Keratinocyte (primary cell): ENCODE measurements around the gene IGFL1. TPM values are rescaled to one million over a fixed set of nuclear protein-coding genes. Genes with fewer than 3 reads are reported as not detected.

Experiments
- DNase-seq: peaks from one replicate; pipeline ENCODE4 v3.0.0-alpha.2; 2011; ENCODE audit warnings: low read depth, missing footprints, low spot score
- FAIRE-seq: peaks from 2 replicates; lab custom pipeline; 2011; peaks lifted over from hg19 to GRCh38; lab: Jason Lieb, UNC
- H2AFZ ChIP-seq: 2 replicates; pipeline ENCODE4 v1.6.0; 2012; ENCODE audit warnings: low read length, control low read depth, inconsistent platforms; ENCODE audit not compliant: control insufficient read depth
- H3K27ac ChIP-seq: 2 replicates; pipeline ENCODE4 v1.5.1; 2011; ENCODE audit warnings: low read length; ENCODE audit not compliant: control insufficient read depth, insufficient read depth
- H3K27me3 ChIP-seq: 3 replicates; pipeline ENCODE4 v1.6.0; 2011; ENCODE audit warnings: low read length; ENCODE audit not compliant: control insufficient read depth, insufficient read depth; ENCODE audit errors: extremely low read depth
- H3K36me3 ChIP-seq, 2 experiments: 2 replicates in 1 of 2; 3 replicates in 1 of 2; pipeline ENCODE4 v1.5.1; 2011; ENCODE audit warnings: low read length in 2 of 2, mild to moderate bottlenecking in 1 of 2; ENCODE audit not compliant: control insufficient read depth in 2 of 2, insufficient read depth in 2 of 2; ENCODE audit errors: extremely low read depth in 1 of 2
- H3K4me1 ChIP-seq: 3 replicates; pipeline ENCODE4 v1.5.1; 2011; ENCODE audit warnings: low read length; ENCODE audit not compliant: control insufficient read depth, insufficient read depth; ENCODE audit errors: extremely low read depth
- H3K4me2 ChIP-seq: 3 replicates; pipeline ENCODE4 v1.6.0; 2011; ENCODE audit warnings: low read depth, low read length; ENCODE audit not compliant: control insufficient read depth, insufficient read depth; ENCODE audit errors: extremely low read depth
- H3K4me3 ChIP-seq, 3 experiments: fragments of 200-600 bp in 1 of 3; sonication (generic) in 1 of 3; 2 replicates in 2 of 3; 3 replicates in 1 of 3; pipeline ENCODE4 v1.5.1; 2011 to 2016; ENCODE audit warnings: low read length in 3 of 3, mild to moderate bottlenecking in 3 of 3, control low read depth in 2 of 3, inconsistent platforms in 1 of 3, low read depth in 1 of 3, mixed read lengths in 1 of 3, mixed run types in 1 of 3, moderate library complexity in 1 of 3; ENCODE audit not compliant: control insufficient read depth in 2 of 3, insufficient read depth in 2 of 3; ENCODE audit errors: extremely low read depth in 1 of 3
- H3K79me2 ChIP-seq: 2 replicates; pipeline ENCODE4 v1.6.0; 2012; ENCODE audit warnings: low read length; ENCODE audit not compliant: control insufficient read depth, insufficient read depth
- H3K9ac ChIP-seq: 3 replicates; pipeline ENCODE4 v1.6.0; 2011; ENCODE audit warnings: low read length; ENCODE audit not compliant: control insufficient read depth, insufficient read depth; ENCODE audit errors: extremely low read depth
- H3K9me1 ChIP-seq: 3 replicates; pipeline ENCODE4 v1.6.0; 2011; ENCODE audit warnings: low read length; ENCODE audit not compliant: control insufficient read depth, insufficient read depth; ENCODE audit errors: extremely low read depth
- H3K9me3 ChIP-seq: 2 replicates; pipeline ENCODE4 v1.5.1; 2012; ENCODE audit warnings: low read depth, low read length; ENCODE audit not compliant: control insufficient read depth
- H4K20me1 ChIP-seq: 3 replicates; pipeline ENCODE4 v1.6.0; 2011; ENCODE audit warnings: low read length; ENCODE audit not compliant: control insufficient read depth, insufficient read depth; ENCODE audit errors: extremely low read depth
- EZH2 ChIP-seq: IDR thresholded peaks from one replicate; pipeline ENCODE4 v1.6.1; 2012; ENCODE audit warnings: inconsistent platforms, mild to moderate bottlenecking, low read length, moderate library complexity
- dilution Hi-C: fragments of 300-500 bp; cut with MboI; formaldehyde crosslinking; loops from one replicate; pipeline ENCODE4 v1.7.0; 2020; ENCODE audit warnings: low sequenced_read_pairs; ENCODE audit not compliant: extremely low pct_ligation_motif_present
- polyA plus RNA-seq, 5 experiments: library from polyadenylated mRNA; depleted of rRNA in 3 of 5; stranded (reverse) in 3 of 5; stranded (forward) in 1 of 5; unstranded in 1 of 5; fragments of >200 nt; gene quantifications; 1 replicate in 1 of 5; 2 replicates in 3 of 5; 3 replicates in 1 of 5; pipeline versions ENCODE4 v1.2.1 to v1.2.3, GENCODE V29; 2011 to 2012; ENCODE audit warnings: missing spikeins in 2 of 5, low read depth in 1 of 5, low replicate concordance in 1 of 5
- TF ChIP-seq, protein P1 (sequence below), 3 experiments: IDR thresholded peaks in 1 of 3; conservative IDR thresholded peaks in 1 of 3; optimal IDR thresholded peaks in 1 of 3; 2 replicates in 2 of 3; 3 replicates in 1 of 3; pipeline versions ENCODE3 to v1.5.1; 2011; ENCODE audit warnings: low read length in 3 of 3, mild to moderate bottlenecking in 3 of 3, moderate library complexity in 2 of 3, control low read depth in 1 of 3, inconsistent platforms in 1 of 3; ENCODE audit not compliant: insufficient read depth in 2 of 3; ENCODE audit errors: extremely low read depth in 1 of 3

The IGFL1 gene
- polyA plus RNA-seq, 1 donor (not counting 4 experiments of a cell fraction or from before 2014, with no cell fraction given), result 21.3 TPM

DNA sequence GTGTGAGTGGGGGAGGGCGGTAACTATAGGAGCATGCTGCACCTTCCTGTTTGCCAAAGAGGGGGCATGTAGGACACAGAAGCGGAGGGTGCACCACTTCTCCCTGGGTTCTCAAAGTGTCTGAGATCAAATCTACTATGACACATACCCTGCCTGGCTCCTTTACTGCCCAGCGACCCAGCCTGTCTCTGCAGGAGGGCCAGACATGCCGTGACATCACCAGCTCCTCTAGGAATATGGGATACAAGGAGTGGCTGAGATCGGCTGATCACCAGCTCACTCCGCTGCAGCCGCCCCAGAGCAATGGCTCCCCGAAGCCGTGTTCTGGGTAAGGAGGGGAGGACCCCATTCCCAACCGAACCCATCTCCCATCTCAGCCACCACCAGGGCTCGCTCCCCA is 16.4 kb upstream of the IGFL1 start:
- no peak overlapping the region for H3K4me2 ChIP-seq
- no peak for FAIRE-seq

DNA sequence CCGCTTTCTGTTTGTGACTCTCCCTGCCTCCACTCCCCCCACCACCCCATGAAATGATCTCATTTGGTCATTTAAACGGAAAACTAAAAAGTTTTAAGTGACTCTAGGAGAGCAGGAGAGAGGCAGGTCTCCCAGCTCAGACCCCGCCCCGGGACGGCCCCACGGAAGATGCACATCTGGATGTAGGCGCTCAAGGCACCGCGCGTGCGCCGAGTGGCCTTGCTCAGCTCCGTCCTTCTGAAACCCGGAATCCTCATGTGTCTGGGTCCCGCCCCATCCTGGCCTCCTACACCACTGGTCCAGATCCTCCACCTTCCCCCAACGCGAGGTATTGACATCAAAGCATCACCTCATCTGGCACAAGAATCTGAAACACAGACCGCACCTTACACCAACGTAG is 15.7 kb upstream of the IGFL1 start:
- Histone ChIP-seq H4K20me1 (no peaks in the 10 kb centered on the region), H3K9me3 (no peaks in the 10 kb centered on the region), H3K27me3 (no peaks in the 10 kb centered on the region), H3K4me3 (no peak overlapping the region), H3K4me2 (no peak overlapping the region), H3K9ac (no peak overlapping the region), H3K79me2 (no peaks in the 10 kb centered on the region), H3K27ac (no peak overlapping the region), H3K36me3 (no peaks in the 10 kb centered on the region), H2AFZ (no peak overlapping the region), H3K9me1 (peaks cover 4% of the 10 kb centered on the region), H3K4me1 (peaks cover 38% of the 10 kb centered on the region)
- DNase-seq, result no peak
- TF ChIP-seq, protein P1, sequence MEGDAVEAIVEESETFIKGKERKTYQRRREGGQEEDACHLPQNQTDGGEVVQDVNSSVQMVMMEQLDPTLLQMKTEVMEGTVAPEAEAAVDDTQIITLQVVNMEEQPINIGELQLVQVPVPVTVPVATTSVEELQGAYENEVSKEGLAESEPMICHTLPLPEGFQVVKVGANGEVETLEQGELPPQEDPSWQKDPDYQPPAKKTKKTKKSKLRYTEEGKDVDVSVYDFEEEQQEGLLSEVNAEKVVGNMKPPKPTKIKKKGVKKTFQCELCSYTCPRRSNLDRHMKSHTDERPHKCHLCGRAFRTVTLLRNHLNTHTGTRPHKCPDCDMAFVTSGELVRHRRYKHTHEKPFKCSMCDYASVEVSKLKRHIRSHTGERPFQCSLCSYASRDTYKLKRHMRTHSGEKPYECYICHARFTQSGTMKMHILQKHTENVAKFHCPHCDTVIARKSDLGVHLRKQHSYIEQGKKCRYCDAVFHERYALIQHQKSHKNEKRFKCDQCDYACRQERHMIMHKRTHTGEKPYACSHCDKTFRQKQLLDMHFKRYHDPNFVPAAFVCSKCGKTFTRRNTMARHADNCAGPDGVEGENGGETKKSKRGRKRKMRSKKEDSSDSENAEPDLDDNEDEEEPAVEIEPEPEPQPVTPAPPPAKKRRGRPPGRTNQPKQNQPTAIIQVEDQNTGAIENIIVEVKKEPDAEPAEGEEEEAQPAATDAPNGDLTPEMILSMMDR (optimal IDR thresholded peaks at IDR 0.05 in 1 of 3, IDR thresholded peaks at IDR 0.05 in 1 of 3, conservative IDR thresholded peaks at IDR 0.05 in 1 of 3; ENCODE audit: extremely low read depth in 1 of 3, insufficient read depth in 2 of 3, low read length in 3 of 3), result no peak
- no peak for TF ChIP-seq EZH2
- dilution Hi-C loops, result no loop called here
- FAIRE-seq, result no peak

More for the DNA sequence above, 16.4 kb upstream of the IGFL1 start:
- no peak overlapping the region for H3K27ac ChIP-seq
- H2AFZ ChIP-seq, result no peak overlapping the region
- H3K4me1 ChIP-seq, result peaks cover 43% of the 10 kb centered on the region
- H4K20me1 ChIP-seq, result no peaks in the 10 kb centered on the region
- TF ChIP-seq, protein P1 (optimal IDR thresholded peaks at IDR 0.05 in 1 of 3, IDR thresholded peaks at IDR 0.05 in 1 of 3, conservative IDR thresholded peaks at IDR 0.05 in 1 of 3; ENCODE audit: extremely low read depth in 1 of 3, insufficient read depth in 2 of 3, low read length in 3 of 3), result no peak
- TF ChIP-seq EZH2, result no peak
- H3K9me3 ChIP-seq, result no peaks in the 10 kb centered on the region
- no peaks in the 10 kb centered on the region for H3K79me2 ChIP-seq
- no peak overlapping the region for H3K4me3 ChIP-seq
- DNase-seq, result no peak
- dilution Hi-C loops, result no loop called here
- H3K9me1 ChIP-seq, result peaks cover 4% of the 10 kb centered on the region
- H3K27me3 ChIP-seq, result no peaks in the 10 kb centered on the region
- no peaks in the 10 kb centered on the region for H3K36me3 ChIP-seq
- H3K9ac ChIP-seq, result no peak overlapping the region
